Ascending aorta (tissue), 2 donors: ENCODE measurements around the gene RGS7. TPM values are rescaled to one million over a fixed set of nuclear protein-coding genes. Genes with fewer than 3 reads are reported as not detected.
"Not testable (repeated sequence)": the region's sequence is repeated elsewhere in the genome, so short reads cannot be mapped to it uniquely, and the experiment has no call there.

Source experiments
- DNase-seq, 2 donors: peaks; one replicate each; pipeline ENCODE4 v3.0.0-alpha.2; 2019; ENCODE audit warnings: low spot score in 2 of 2
- H3K27ac ChIP-seq, 2 donors: fragments of 200-600 bp; sonication (generic); one replicate each; pipeline ENCODE4 v1.5.1; 2016 to 2017; ENCODE audit warnings: mild to moderate bottlenecking in 1 of 2
- H3K27me3 ChIP-seq: fragments of 200-600 bp; sonication (generic); one replicate; pipeline ENCODE4 v1.5.1; 2017
- H3K36me3 ChIP-seq, 2 donors: fragments of 200-600 bp; sonication (generic); one replicate each; pipeline ENCODE4 v1.5.1; 2016
- H3K4me1 ChIP-seq, 2 donors: fragments of 200-600 bp; sonication (generic); one replicate each; pipeline ENCODE4 v1.5.1; 2016 to 2017; ENCODE audit warnings: mild to moderate bottlenecking in 1 of 2
- H3K4me3 ChIP-seq, 2 donors: fragments of 200-600 bp; sonication (generic); one replicate each; pipeline ENCODE4 v1.5.1; 2016 to 2017; ENCODE audit warnings: mild to moderate bottlenecking in 1 of 2
- H3K9me3 ChIP-seq, 2 donors: fragments of 200-600 bp; sonication (generic); one replicate each; pipeline ENCODE4 v1.5.1; 2016
- intact Hi-C: fragments of 100-400 bp; cut with DNase I; formaldehyde crosslinking; loops from one replicate; pipeline ENCODE4 v1.15.1; 2023
- total RNA-seq: library from RNA; depleted of rRNA; stranded (reverse); fragments of >200 nt; gene quantifications from one replicate; pipeline ENCODE4 v1.1.0, GENCODE V29; 2016
- TF ChIP-seq, protein P1 (sequence below), 3 experiments: fragments of 200-600 bp in 2 of 3; fragments of 450-650 bp in 1 of 3; sonication (generic) in 2 of 3; IDR thresholded peaks; one replicate each; pipeline ENCODE4 v1.5.1; 2016 to 2019; ENCODE audit warnings: antibody characterized with exemption in 3 of 3, mild to moderate bottlenecking in 1 of 3, moderate library complexity in 1 of 3

The RGS7 gene
- total RNA-seq, 1 donor from 2014 or later: not detected

DNA sequence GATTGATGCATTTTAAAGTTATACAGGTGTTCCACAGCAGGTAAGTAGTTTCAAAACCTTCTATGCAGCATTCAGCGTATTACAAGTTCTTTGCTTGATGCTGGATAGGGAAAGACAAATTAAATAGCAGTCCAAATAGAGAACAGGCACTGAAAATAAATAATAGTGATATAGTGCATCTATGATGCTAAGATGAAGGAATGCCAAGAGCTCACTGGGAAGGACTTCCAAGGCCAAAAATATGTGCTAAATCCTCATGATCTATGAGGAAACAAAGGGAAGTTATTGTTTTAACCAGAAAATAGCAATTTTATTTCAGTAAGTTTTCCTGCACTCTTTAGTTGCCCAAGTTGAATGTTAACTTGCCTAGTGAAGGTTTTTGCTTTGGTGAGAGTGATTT is 617.3 kb downstream of the RGS7 start:
- Histone ChIP-seq H3K4me1 (no peaks in the 10 kb centered on the region), H3K9me3 (no peaks in the 10 kb centered on the region), H3K36me3 (no peaks in the 10 kb centered on the region), H3K4me3 (no peak overlapping the region), H3K27ac (no peak overlapping the region), H3K27me3 (no peaks in the 10 kb centered on the region)
- no peak for DNase-seq
- intact Hi-C loops: no loop called here
- TF ChIP-seq, protein P1, sequence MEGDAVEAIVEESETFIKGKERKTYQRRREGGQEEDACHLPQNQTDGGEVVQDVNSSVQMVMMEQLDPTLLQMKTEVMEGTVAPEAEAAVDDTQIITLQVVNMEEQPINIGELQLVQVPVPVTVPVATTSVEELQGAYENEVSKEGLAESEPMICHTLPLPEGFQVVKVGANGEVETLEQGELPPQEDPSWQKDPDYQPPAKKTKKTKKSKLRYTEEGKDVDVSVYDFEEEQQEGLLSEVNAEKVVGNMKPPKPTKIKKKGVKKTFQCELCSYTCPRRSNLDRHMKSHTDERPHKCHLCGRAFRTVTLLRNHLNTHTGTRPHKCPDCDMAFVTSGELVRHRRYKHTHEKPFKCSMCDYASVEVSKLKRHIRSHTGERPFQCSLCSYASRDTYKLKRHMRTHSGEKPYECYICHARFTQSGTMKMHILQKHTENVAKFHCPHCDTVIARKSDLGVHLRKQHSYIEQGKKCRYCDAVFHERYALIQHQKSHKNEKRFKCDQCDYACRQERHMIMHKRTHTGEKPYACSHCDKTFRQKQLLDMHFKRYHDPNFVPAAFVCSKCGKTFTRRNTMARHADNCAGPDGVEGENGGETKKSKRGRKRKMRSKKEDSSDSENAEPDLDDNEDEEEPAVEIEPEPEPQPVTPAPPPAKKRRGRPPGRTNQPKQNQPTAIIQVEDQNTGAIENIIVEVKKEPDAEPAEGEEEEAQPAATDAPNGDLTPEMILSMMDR (IDR thresholded peaks at IDR 0.05): no peak

DNA sequence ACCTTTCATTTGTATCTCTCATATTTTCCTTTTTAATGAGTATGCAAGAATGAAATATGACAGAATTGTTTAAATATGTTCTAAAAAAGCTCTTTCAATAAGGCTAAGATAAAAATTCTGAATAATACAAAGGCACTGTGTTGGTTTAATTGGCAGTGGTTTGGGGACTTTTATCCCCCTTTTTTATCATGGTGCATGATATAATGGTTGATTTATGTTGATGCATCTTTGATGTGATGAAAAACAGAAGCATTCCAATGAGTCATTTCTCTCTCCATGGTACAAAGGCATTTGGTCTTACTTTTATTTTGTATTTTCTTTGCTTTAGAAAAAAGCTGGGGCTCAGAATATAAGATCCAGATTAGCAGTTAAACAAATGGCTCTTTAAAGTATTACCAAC is 617.9 kb downstream of the RGS7 start:
- intact Hi-C loops: no loop called here
- Histone ChIP-seq H3K4me3 (no peak overlapping the region), H3K27ac (no peak overlapping the region)

DNA sequence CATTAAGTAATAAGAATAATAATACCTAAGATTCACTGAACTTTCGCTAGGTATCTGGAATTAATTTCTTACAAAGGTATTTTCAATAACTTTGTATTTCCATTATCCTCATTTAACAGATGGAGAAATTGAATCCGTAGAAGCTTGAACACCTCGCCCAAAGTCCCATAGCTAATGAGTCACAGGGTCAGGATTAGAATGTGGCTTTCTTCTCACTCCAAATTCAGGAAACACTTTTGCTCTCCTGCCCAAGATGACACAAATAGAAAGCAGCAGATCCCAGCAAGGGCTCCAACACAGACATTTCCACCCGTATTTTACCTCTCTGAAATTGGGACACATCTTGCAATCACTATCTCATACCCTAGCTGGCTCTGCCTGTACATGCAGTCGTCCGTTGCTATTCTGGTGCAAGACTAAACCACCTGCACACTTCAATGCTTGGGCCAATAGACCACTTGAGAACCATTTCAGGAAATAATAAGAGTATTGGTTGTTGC is 619.2 kb downstream of the RGS7 start:
- Histone ChIP-seq H3K4me3 (no peak overlapping the region), H3K36me3 (no peaks in the 10 kb centered on the region), H3K9me3 (no peaks in the 10 kb centered on the region), H3K27ac (no peak overlapping the region), H3K4me1 (no peaks in the 10 kb centered on the region), H3K27me3 (no peaks in the 10 kb centered on the region)
- intact Hi-C loops: no loop called here
- no peak for DNase-seq
- TF ChIP-seq, protein P1 (IDR thresholded peaks at IDR 0.05): no peak

More for the DNA sequence above, 617.9 kb downstream of the RGS7 start:
- no peak for DNase-seq
- no peaks in the 10 kb centered on the region for H3K27me3 ChIP-seq
- TF ChIP-seq, protein P1 (IDR thresholded peaks at IDR 0.05): no peak
- H3K36me3 ChIP-seq: no peaks in the 10 kb centered on the region
- no peaks in the 10 kb centered on the region for H3K4me1 ChIP-seq
- H3K9me3 ChIP-seq: no peaks in the 10 kb centered on the region

DNA sequence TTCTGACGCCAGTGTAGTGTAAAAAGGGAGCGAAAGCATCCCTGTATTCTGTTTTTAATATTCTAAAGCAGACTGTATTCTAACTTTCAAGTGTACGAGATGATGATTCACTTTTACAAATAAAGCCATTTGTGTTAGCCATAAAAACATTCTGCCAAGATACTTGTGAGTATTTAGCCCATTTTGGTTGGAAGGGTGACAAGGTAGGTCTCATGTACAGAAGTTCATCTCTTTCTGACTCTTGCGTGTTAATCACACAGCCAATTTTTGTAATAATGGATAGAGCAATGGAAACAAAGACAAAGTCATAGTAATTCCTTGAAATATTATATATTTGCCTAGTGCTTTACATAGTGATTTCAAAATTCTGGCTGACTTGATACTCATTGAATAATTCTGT is 619.7 kb downstream of the RGS7 start:
- Histone ChIP-seq H3K4me1 (no peaks in the 10 kb centered on the region), H3K36me3 (no peaks in the 10 kb centered on the region), H3K27me3 (no peaks in the 10 kb centered on the region), H3K9me3 (no peaks in the 10 kb centered on the region), H3K4me3 (no peak overlapping the region), H3K27ac (no peak overlapping the region)
- intact Hi-C loops: no loop called here
- DNase-seq: no peak
- TF ChIP-seq, protein P1 (IDR thresholded peaks at IDR 0.05): no peak

DNA sequence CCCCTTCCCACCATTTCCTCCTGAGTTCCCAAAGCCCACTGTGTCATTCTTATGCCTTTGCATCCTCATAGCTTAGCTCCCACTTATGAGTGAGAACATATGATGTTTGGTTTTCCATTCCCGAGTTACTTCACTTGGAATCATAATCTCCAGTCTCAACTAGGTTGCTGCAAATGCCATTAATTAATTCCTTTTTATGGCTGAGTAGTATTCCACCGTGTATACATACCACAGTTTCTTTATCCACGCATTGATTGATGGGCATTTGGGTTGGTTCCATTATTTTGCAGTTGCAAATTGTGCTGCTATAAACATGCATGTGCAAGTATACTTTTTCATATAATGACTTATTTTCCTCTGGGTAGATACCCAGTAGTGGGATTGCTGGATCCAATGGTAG is 622.3 kb downstream of the RGS7 start:
- intact Hi-C loops, H3K36me3 ChIP-seq, H3K27me3 ChIP-seq, H3K9me3 ChIP-seq, H3K4me1 ChIP-seq, H3K4me3 ChIP-seq, H3K27ac ChIP-seq, DNase-seq: not testable (repeated sequence)

DNA sequence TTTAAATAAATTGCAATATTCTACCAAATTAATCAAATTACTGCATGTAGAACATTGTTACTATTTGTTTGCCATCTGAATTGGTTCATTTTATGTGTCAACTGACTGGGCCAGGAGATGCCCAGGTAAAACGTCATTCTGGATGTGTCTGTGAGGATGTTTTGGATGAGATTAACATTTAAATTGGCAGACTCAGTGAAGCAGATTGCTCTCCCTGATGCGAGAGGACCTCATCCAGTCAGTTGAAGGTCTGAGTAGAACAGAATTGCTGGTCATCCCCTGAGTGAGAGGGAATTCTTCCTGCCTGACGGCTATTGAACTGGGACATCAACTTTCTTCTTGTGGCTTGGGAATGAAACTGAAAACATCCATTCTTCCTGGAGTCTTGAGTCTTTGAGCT is 623.0 kb downstream of the RGS7 start:
- Histone ChIP-seq H3K4me3 (no peak overlapping the region), H3K27me3 (no peaks in the 10 kb centered on the region), H3K27ac (no peak overlapping the region), H3K36me3 (no peaks in the 10 kb centered on the region), H3K4me1 (no peaks in the 10 kb centered on the region), H3K9me3 (no peaks in the 10 kb centered on the region)
- DNase-seq: no peak
- intact Hi-C loops: no loop called here
- TF ChIP-seq, protein P1 (IDR thresholded peaks at IDR 0.05): no peak
